Inferior parietal cortex (tissue), 1 donor: ENCODE results near the gene CSHL1.

ENCODE experiments used
- DNase-seq: peaks from one replicate; pipeline ENCODE4 v3.0.0-alpha.2; 2016; ENCODE audit errors: extremely low spot score

The CSHL1 gene

GRCh38 chr17:63911041-63911635, at the start of gene CSHL1:
TSS of gene CSHL1 (minus strand) at chr17:63911258. CDS start at chr17:63911196, 62 bp downstream.
- DNase-seq, result no peak

DNA sequence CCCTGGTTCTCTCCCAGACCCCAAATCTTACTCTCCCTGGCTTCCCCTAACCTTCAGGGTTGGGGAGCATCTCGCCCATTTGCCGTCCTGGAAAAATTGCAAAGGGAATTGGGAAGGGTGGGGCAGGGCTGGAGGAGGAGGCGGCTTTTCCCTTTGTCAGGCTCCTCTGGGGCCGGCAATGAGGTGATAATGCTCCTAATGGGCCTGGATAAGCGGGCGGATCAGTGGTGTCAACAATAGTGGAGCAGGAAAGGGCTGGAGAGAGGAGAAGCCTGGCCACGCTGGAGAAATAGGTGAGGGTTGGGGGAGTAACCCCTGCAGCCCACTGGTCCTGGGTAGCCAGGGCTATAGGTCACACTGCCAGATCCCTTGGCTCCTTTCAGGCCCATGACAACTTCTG, 49.4 kb upstream of the CSHL1 start:
- no peak for DNase-seq

DNA sequence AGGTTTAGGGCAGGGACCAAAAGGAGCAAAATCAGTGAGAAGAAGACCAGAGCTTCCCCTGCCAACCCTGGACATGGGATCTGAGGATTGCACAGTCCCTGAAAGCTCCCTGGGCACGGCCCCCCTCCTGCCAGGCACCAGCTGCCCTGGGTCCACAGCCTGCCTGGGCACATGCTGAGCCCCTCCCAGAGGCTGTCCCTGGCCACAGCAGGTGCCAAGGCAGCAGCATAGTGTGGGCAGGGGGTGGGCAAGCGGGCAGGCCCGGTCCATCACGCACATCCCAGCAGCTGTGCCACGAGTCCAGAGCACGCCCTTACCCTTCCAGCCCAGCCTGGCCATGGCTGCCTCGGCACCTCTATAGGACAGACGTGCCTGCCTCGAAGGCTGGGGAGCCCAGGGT, 48.9 kb upstream of the CSHL1 start:
- no peak for DNase-seq

- no peak for DNase-seq
Observed at GRCh38 chr17:63956296-63956920, 45.4 kb upstream of the CSHL1 start.

GRCh38 chr17:63955791-63956190, 44.7 kb upstream of the CSHL1 start:
- DNase-seq, result no peak

- DNase-seq, result no peak
Observed at GRCh38 chr17:63955232-63955631, 44.2 kb upstream of the CSHL1 start.

DNA sequence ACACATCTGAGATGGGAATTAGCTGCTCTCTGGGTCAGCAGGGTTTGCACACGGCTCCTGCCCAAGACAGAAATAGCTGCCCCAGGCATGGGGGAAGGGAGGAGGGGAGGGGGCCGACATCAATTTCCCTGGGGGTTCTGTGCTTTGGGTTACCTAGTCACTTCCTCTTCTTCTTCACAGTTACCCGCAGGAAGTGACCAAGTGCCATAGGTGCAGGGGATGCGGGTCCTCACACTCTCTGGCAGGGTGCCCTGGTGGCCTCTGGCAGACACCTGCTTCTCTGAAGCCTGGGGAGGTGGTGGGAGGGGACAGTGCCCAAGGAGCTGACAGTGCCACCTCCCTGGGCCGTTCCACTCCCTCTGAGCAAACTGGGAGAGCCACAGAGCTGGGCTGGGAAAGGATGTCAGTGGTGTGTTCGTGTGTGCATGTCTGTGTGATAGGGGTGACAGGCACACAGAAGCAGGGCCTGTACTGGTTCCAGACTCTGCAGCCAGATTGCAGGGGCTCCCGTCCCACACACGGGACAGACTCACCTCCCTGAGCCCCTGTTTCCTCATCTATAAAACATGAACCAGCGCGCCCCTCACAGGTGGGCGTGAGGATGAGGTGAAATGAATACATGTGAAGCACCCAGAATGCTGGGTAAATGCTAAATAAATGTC, 43.5 kb upstream of the CSHL1 start:
- no peak for DNase-seq

- no peak for DNase-seq
Observed at GRCh38 chr17:63950940-63951907, 40.2 kb upstream of the CSHL1 start.

GRCh38 chr17:63949576-63950250, 38.7 kb upstream of the CSHL1 start:
- DNase-seq, result no peak

GRCh38 chr17:63948521-63948920, 37.5 kb upstream of the CSHL1 start:
- DNase-seq, result no peak

- no peak for DNase-seq
Observed at GRCh38 chr17:63947711-63948330, 36.8 kb upstream of the CSHL1 start.

DNA sequence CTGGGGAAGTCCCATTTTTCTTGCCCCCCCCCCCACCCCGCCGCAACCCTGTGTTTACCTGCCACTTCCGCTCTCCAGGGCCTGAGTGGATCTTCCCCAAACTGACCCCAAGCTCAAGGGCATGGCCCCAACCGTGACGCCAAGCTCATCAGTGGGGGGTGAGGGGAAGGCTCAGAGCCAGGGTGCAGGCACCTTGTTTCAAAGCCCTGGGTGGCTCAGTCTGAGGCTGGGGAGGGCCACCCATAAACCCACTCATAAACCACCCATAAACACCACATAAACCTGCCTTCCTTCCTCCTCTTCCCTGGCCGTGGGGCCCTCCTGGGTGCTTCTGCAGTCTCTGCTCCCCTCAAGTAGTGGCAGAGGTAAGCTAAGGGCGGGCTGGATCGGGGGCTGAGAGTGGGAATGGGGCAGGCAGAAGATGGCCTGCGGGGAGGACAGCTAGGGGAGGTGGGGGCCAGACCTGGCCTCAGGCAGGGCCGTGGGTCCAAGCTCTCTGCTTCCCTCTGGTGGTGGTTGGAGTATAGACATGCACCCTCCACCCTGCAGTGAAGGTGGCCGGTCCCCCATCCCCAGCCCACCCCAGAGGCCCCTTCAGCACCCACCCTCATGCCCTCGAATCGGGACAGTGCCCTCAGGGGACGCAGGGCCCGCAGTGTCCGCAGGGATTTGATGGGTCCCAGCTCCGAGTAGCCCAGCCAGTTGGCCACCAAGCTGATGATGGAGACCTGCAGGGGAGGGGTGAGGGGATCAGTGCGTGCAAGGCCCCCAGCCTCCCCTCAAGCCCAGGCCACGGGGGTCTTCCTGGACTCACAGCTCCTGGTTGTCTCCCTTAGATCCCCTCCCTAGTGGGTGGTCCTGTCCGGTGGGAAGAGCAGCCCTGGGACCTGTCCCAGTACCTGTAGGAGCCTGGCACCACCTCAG, 35.6 kb upstream of the CSHL1 start:
- peak; percentile 13 for DNase-seq

- no peak for DNase-seq
Observed at GRCh38 chr17:63945784-63946439, 34.9 kb upstream of the CSHL1 start.

DNA sequence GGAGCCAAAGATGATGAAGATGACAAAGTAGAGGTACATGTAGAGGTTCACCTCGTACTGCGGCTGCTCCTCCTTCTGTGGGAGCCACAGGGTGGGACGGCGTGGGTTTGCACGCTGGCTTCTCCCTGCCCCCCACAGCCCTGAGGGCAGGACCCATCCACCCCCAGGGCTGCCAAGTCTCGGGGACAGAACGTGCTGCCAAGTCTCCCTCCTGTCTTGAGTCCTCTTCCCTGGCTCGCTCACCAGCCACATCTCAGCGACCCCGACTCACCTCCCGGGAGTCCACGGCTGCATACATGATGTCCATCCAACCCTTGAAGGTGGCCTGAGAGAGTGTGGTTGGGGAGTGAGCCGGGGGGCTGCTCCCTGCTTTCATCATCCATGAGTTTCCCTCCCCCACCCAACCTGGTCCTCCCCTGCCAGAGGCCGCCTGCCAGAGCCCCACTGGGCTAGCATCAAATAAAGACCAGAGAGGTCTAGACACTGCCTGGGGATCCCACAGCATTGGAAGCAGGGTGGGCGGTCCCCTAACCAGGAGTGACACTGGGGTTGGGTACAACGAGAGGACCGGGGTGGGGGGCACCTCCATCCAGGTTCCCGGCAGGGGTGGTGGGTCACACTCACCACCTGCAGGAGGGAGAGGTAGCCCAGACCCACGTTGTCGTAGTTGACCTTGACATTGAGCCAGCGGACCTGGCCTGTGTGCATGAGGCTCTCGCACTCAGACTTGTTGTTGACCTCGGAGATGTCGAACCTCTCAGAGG, 33.9 kb upstream of the CSHL1 start:
- DNase-seq, result no peak

DNA sequence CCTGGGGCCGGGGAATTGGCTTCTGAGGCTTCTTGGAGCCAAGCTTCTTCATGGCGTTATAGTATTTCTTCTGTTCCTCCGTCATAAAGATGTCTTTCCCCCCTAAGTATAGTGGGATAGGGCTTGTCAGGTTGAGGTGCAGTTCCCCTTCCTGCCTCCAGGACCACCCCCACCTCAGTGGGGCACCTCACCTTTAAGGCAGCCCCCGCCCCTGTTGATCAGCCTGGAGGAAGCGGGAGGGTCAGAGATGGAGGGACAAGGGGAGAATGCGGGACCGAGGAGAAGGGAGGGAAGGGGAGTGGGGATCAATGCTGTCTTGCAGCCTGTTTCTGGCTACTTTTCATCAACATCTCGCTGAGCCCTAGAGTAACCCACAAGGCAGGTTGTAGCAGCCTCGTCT, 32.7 kb upstream of the CSHL1 start:
- no peak for DNase-seq

DNA sequence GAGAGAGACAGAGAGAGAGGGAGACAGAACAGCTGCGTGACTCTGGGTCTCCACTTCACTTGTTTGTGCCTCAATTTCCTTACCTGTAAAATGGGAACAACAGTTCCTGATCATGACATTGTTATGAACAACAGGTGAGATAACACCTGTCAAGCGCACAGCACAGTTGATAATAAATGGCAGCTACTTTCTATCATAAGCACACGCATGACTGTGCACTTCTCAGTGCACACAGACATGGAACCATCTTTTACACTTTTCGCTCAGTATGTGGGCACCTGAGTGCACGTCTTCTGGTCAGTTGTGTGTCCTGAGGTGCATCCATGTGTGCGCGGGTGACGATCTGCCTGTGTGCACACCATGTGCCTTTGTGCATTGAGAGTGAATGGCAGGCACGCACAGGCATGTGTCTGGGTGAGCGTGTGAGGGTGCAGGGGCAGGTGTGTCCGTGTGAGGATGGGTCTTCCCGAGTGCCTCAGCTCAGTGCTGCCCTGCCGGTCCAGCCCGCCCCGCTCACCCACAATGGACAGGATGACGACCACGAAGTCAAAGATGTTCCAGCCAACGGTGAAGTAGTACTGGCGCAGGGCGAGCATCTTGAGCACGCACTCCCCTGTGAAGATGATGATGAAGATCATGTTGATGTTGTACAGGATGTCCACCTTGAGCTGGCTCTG, 31.4 kb upstream of the CSHL1 start:
- no peak for DNase-seq

DNA sequence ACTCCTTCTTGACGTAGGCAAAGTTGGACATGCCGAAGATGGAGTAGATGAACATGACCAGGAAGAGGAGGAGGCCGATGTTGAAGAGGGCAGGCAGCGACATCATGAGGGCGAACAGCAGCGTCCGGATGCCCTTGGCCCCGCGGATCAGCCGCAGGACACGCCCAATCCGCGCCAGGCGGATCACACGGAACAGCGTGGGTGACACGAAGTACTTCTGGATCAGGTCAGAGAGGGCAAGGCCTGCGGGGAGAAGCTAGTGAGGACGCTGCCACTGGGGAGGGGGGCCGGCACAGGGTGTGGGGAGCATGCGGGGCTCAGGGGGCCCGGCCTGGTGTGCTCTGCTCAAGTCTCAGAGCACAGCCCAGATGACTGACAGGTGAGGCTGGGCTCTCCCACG, 30.7 kb upstream of the CSHL1 start:
- no peak for DNase-seq

GRCh38 chr17:63941162-63941561, 30.1 kb upstream of the CSHL1 start:
- DNase-seq, result no peak
